ENCODE results near the gene INTS7.

- TF ChIP-seq CTCF (conservative IDR thresholded peaks at IDR 0.05; ENCODE audit: low read depth, low read length): no peak
- no peak for TF ChIP-seq BHLHE40 (IDR thresholded peaks at IDR 0.05; ENCODE audit: low read depth, low read length)
- no peak for TF ChIP-seq RAD21 (IDR thresholded peaks at IDR 0.05; ENCODE audit: low read length)
- TF ChIP-seq CEBPB (IDR thresholded peaks at IDR 0.05; ENCODE audit: low read depth, low read length): no peak
- TF ChIP-seq RCOR1 (IDR thresholded peaks at IDR 0.05; ENCODE audit: insufficient replicate concordance, low read length): no peak
- no peak for TF ChIP-seq POLR2A (IDR thresholded peaks at IDR 0.05; ENCODE audit: low read depth, low read length)
- TF ChIP-seq SMC3 (IDR thresholded peaks at IDR 0.05; ENCODE audit: low read depth, low read length): no peak
- TF ChIP-seq MXI1 (IDR thresholded peaks at IDR 0.05; ENCODE audit: borderline replicate concordance, low read depth, low read length): no peak
- TF ChIP-seq CHD1 (IDR thresholded peaks at IDR 0.05; ENCODE audit: low read depth, low read length): no peak
- no peak for TF ChIP-seq USF2 (IDR thresholded peaks at IDR 0.05; ENCODE audit: low read depth, low read length)
- TF ChIP-seq FOS (IDR thresholded peaks at IDR 0.05; ENCODE audit: low read depth, low read length): no peak
- TF ChIP-seq ELK1 (IDR thresholded peaks at IDR 0.05; ENCODE audit: borderline replicate concordance, low read depth, low read length): no peak
Observed at GRCh38 chr1:211932933-211933254, 102.5 kb downstream of the INTS7 start.

All from IMR-90 (cell line).